HG03439 (cell line): ENCODE results near the gene GPR137C.

Experiments
- ATAC-seq: cut with Tn5 transposase; IDR thresholded peaks from one replicate; pipeline ENCODE4 v1.9.1; 2021; ENCODE audit warnings: mild to moderate bottlenecking, moderate library complexity; ENCODE audit not compliant: unreplicated experiment

The GPR137C gene

DNA sequence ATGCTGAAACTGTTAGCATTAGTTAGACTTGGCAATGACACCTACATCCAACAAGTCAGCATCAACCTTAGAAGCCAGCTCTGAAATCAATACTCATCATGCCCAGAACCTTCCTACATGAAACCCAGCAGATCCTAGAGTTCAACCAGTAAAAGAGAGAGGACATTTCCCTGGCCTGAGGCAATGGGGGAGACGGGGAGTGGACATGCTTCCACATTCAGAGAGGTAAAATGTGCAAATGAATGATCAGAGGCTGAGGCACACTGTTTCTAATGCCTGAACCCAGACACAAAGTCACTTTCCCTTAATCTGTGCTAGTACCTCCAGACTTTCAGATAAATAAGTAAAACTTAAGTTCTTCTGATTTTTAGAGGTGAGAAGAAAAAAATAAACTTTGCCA is 108.2 kb downstream of the GPR137C start:
- no peak for ATAC-seq

DNA sequence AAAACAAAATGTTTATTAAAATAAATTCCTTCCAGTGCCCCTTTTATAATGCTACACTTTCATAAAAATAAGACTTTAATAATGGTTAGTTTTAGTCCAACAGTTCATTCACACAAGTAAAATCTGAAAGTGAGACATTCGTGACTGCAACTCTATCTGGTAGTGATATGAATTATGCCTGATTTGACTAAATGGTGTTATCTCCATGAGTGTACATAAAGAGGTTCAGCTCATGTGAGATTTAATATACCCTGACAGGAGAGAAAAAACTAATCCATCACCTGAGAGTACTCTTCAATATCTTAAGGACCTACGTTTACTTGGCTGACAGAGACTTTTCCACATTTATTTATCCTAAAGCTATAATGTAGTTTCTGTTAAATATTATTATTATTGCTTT is 108.7 kb downstream of the GPR137C start:
- no peak for ATAC-seq

DNA sequence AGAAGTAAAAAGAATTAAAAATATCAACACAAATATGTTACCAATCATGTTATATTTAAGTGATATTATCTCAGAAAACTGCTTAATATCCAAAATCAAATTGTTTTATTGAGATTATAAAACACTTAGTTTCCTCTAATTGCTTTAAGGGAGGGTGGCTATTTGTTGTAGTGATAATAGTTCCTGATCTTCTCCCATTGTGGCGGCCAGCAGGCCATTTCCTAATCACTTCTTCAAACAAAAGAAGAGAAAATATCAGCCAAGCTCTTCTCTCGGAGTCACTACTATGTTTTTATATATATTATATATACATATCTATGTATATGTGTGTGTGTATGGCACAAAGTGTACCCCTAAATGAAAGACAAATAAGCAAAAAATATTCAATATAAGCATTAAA is 111.2 kb downstream of the GPR137C start:
- no peak for ATAC-seq

DNA sequence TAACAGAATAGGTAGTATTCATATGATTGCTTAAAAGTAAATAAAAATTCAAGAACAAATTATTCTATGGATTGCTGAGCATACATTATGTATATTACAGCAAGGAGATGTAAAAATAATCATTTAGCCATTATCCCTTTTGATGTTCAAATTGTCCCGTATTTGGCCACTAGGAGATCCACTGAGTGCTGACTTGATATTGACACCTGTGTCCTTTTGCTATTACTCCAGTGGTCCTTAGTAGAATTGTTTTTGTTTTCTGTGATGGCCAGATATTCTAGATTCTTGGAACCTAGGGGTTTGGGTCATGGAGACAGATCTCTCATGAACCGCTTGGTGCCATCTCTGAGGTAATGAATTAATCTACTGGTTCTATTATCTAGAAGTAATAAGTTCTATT is 126.0 kb downstream of the GPR137C start:
- no peak for ATAC-seq

DNA sequence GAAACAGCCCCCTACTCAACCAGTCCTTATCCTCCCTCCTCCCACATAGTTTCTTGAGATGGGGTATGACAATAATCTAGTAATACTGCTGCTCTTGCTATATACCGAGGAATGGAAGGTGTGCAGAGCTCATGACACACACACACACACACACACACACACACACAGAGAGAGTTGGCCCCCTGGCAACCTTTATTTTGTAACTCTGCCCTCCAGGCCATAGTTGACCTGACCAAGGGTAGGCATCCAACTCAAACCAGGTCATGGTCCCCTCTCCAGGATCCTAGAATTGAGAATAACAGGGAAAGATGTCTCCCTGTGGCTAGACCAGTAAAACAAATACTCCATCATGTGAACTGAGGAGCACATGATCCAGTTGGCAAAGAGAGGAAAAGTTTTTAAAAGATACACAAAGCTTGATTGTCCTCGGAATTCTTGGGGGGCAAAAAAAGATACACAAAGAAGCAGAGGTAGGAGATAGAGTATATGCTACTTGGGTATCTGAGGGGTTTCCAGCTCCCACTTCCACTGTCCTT is 131.4 kb downstream of the GPR137C start:
- ATAC-seq, result no peak

DNA sequence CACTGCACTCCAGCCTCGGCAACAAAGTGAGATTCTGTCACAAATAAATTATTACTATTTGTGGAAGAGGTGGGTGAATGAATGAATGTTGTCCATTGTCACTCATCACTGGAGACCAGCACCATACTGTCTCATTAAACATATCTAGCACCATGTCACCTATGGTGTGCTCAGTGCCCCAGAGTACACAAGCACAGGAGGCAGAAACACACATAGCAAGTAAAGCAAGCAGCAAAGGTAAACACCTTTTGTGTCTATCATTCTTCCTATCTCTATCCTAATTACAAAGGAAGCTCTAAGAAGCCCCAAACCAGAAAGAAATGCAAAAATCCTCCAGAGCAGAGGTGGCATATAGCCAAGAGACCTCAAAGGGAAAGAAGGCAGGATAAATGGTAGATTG is 133.5 kb downstream of the GPR137C start:
- no peak for ATAC-seq
